Natural killer cell (primary cell): ENCODE data around the gene IL15. TPM values are rescaled to one million over a fixed set of nuclear protein-coding genes. Genes with fewer than 3 reads are reported as not detected.

Experiments
- ATAC-seq, 3 donors: fragments of 150-1000 bp in 2 of 3; fragments of 200-7000 bp in 1 of 3; cut with Tn5 transposase; 1 replicate in 1 of 3; 2 replicates in 2 of 3; pipeline ENCODE4 v1.10.0; 2021; ENCODE audit warnings: mild to moderate bottlenecking in 2 of 3, moderate library complexity in 2 of 3
- DNase-seq, 2 donors: peaks; one replicate each; pipeline versions ENCODE4 v3.0.0 to v3.0.0-alpha.2; 2013 to 2021; ENCODE audit warnings: mixed read lengths in 1 of 2
- H3K27ac ChIP-seq: one replicate; pipeline ENCODE4 v1.5.1; 2013; ENCODE audit warnings: mild to moderate bottlenecking, low read length
- H3K27me3 ChIP-seq: one replicate; pipeline ENCODE4 v1.6.1; 2013; ENCODE audit warnings: low read length; ENCODE audit not compliant: control insufficient read depth, insufficient read depth
- H3K36me3 ChIP-seq: one replicate; pipeline ENCODE4 v1.6.1; 2013; ENCODE audit warnings: low read length; ENCODE audit not compliant: control insufficient read depth, insufficient read depth
- H3K4me1 ChIP-seq: one replicate; pipeline ENCODE4 v1.6.1; 2013; ENCODE audit warnings: low read length; ENCODE audit not compliant: control insufficient read depth, insufficient read depth
- H3K4me3 ChIP-seq: one replicate; pipeline ENCODE4 v1.5.1; 2013; ENCODE audit warnings: low read length
- H3K9me3 ChIP-seq: one replicate; pipeline ENCODE4 v1.6.1; 2013; ENCODE audit warnings: low read length; ENCODE audit not compliant: control insufficient read depth, insufficient read depth
- H3K27ac Mint-ChIP-seq, 2 donors: one replicate each; pipeline ENCODE4 v1.8.0; 2022; ENCODE audit warnings: mild to moderate bottlenecking in 2 of 2, mixed read lengths in 2 of 2, moderate library complexity in 1 of 2
- H3K27me3 Mint-ChIP-seq, 2 donors: one replicate each; pipeline ENCODE4 v1.8.0; 2022; ENCODE audit warnings: low read depth in 2 of 2, mixed read lengths in 2 of 2
- H3K36me3 Mint-ChIP-seq: one replicate; pipeline ENCODE4 v1.8.0; 2022; ENCODE audit warnings: mixed read lengths
- H3K4me1 Mint-ChIP-seq, 2 donors: one replicate each; pipeline ENCODE4 v1.8.0; 2022; ENCODE audit warnings: mixed read lengths in 2 of 2
- H3K4me3 Mint-ChIP-seq: one replicate; pipeline ENCODE4 v1.8.0; 2022; ENCODE audit warnings: mild to moderate bottlenecking, moderate library complexity, mixed read lengths
- H3K9me3 Mint-ChIP-seq, 2 donors: one replicate each; pipeline ENCODE4 v1.8.0; 2022; ENCODE audit warnings: mixed read lengths in 2 of 2
- WGBS: methylation state at CpG from one replicate; pipeline ENCODE4 v1.1.7; 2013; ENCODE audit warnings: missing lambda C conversion rate; ENCODE audit not compliant: insufficient coverage; 5-methylcytosine and 5-hydroxymethylcytosine counted together
- intact Hi-C: fragments of 100-400 bp; cut with micrococcal nuclease; formaldehyde crosslinking; loops from one replicate; pipeline ENCODE4 v1.14.2; 2022
- total RNA-seq, 4 donors: library from RNA; stranded (reverse); fragments of 120-200 nt in 1 of 4; gene quantifications; one replicate each; pipeline versions ENCODE4 v1.2.3 to v1.2.4, GENCODE V29; 2013 to 2022
- TF ChIP-seq, protein P1 (sequence below): fragments of 200-600 bp; IDR thresholded peaks from one replicate; pipeline ENCODE4 v1.8.0; 2022; ENCODE audit warnings: antibody characterized with exemption

Gene IL15
- total RNA-seq, 3 donors from 2014 or later (not counting 1 experiment from before 2014, with no cell fraction given) = 6.0 to 8.1 (median 7.8) TPM

DNA sequence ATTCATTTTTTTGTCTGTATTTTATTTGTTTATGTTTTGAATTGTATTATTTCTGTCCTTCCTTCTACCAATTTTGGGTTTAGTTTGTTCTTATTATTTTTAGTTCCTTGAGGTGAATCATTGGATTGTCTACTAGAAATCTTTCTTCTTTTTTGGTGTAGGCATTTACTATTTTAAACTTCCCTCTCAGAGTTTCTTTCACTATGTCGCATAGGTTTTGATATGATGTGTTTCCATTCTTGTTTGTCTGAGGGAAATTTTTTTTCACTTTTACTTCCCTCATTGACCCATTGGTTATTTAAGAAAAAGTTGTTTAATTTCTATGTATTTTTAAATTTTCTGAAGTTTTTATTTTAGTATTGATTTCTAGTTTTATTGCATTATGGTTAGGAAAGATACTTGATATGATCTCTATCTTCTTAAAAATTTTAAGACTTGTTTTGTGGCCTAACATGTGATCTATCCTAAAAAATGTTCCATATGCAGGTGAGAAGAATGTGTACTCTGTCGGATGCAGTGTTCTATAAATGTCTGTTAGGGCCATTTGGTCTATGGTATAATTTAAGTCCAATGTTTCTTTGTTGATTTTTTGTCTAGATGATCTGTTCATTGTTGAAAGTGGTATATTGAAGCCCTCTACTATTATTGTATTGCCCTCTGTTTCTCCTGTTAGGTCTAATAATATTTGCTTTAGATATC, 68.8 kb downstream of the IL15 start:
- H3K36me3 Mint-ChIP-seq = no peaks in the 10 kb centered on the region
- TF ChIP-seq, protein P1, sequence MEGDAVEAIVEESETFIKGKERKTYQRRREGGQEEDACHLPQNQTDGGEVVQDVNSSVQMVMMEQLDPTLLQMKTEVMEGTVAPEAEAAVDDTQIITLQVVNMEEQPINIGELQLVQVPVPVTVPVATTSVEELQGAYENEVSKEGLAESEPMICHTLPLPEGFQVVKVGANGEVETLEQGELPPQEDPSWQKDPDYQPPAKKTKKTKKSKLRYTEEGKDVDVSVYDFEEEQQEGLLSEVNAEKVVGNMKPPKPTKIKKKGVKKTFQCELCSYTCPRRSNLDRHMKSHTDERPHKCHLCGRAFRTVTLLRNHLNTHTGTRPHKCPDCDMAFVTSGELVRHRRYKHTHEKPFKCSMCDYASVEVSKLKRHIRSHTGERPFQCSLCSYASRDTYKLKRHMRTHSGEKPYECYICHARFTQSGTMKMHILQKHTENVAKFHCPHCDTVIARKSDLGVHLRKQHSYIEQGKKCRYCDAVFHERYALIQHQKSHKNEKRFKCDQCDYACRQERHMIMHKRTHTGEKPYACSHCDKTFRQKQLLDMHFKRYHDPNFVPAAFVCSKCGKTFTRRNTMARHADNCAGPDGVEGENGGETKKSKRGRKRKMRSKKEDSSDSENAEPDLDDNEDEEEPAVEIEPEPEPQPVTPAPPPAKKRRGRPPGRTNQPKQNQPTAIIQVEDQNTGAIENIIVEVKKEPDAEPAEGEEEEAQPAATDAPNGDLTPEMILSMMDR = no peak
- no peaks in the 10 kb centered on the region for H3K27me3 Mint-ChIP-seq
- H3K27me3 ChIP-seq = no peaks in the 10 kb centered on the region
- ATAC-seq (no peak), DNase-seq (no peak)
- H3K9me3 Mint-ChIP-seq = peaks cover 0 to 2% of the 10 kb centered on the region in 2 donors
- H3K4me3 Mint-ChIP-seq = no peak overlapping the region
- H3K4me3 ChIP-seq = no peak overlapping the region
- H3K4me1 ChIP-seq = peaks cover 9% of the 10 kb centered on the region
- H3K27ac ChIP-seq = no peak overlapping the region
- WGBS = 92% methylated on average over 1 of the region's 2 CpGs
- intact Hi-C loops = no loop called here
- H3K9me3 ChIP-seq = peaks cover 5% of the 10 kb centered on the region
- no peaks in the 10 kb centered on the region for H3K36me3 ChIP-seq
- H3K4me1 Mint-ChIP-seq = peaks cover 39 to 58% of the 10 kb centered on the region in 2 donors
- H3K27ac Mint-ChIP-seq = no peak overlapping the region

DNA sequence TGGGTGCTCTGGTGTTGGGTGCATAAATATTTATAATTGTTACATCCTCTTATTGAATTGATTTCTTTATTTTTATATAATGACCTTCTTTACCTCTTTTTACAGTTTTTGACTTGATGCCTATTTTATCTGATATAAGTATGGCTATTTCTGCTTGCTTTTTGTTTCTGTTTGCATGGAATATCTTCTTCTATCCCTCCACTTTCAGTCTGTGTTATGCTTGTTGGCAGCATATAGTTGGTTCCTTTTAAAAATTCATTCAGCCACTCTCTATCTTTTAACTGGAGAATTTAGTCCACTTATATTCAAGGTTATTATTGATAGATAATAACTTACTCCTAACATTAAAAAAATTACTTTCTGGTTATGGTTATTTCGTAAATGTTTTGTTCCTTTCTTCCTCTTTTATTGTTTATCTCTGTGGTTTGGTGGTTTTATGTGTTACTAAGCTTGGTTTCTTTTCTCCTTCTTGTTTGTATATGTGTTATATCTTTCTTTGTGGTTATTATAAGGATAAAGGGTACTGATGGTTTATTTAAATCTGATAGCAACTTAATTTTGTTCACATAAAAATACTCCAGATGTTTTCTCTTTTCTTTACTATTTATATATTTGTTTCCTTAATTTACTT, 69.5 kb downstream of the IL15 start:
- H3K4me1 ChIP-seq = peaks cover 9% of the 10 kb centered on the region
- H3K36me3 ChIP-seq = no peaks in the 10 kb centered on the region
- peaks cover 0 to 2% of the 10 kb centered on the region in 2 donors for H3K9me3 Mint-ChIP-seq
- intact Hi-C loops = no loop called here
- H3K9me3 ChIP-seq = peaks cover 5% of the 10 kb centered on the region
- TF ChIP-seq, protein P1 = no peak
- H3K27ac Mint-ChIP-seq = peak overlapping the region in 1 of 2 donors; percentile 21
- no peaks in the 10 kb centered on the region for H3K27me3 Mint-ChIP-seq
- ATAC-seq (peak in 1 of 3 donors; percentile 60), DNase-seq (no peak)
- peak overlapping the region; percentile 18 for H3K4me3 Mint-ChIP-seq
- no CpG with 5 or more reads among the region's 1 CpG for WGBS
- peaks cover 39 to 58% of the 10 kb centered on the region in 2 donors for H3K4me1 Mint-ChIP-seq
- no peak overlapping the region for H3K4me3 ChIP-seq
- H3K27me3 ChIP-seq = no peaks in the 10 kb centered on the region
- no peak overlapping the region for H3K27ac ChIP-seq
- no peaks in the 10 kb centered on the region for H3K36me3 Mint-ChIP-seq

DNA sequence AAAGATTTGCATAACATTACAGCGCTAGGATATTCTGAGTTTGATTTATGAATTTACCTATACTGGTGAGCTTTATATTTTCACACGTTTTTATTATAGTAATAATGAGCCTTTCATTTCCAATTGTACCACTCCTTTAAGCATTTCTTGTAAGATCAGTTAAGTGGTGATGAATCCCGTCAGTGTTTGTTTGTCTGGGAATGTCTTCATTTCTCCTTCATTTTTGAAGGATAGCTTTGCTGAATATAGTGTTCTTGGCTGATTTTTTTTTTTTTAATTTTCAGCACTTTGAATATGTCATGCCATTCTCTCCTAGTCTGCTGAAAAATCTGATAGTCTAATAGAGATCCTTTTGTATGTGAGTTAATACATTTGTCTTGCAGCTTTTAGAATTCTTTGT, 70.1 kb downstream of the IL15 start:
- Histone ChIP-seq H3K4me1 (peaks cover 9% of the 10 kb centered on the region), H3K4me3 (no peak overlapping the region), H3K9me3 (peaks cover 5% of the 10 kb centered on the region), H3K27ac (no peak overlapping the region), H3K27me3 (no peaks in the 10 kb centered on the region), H3K36me3 (no peaks in the 10 kb centered on the region)
- Mint-ChIP-seq H3K9me3 (peaks cover 0 to 2% of the 10 kb centered on the region in 2 donors), H3K27me3 (no peaks in the 10 kb centered on the region), H3K27ac (peak overlapping the region in 1 of 2 donors; percentile 21), H3K36me3 (no peaks in the 10 kb centered on the region), H3K4me3 (peak overlapping the region; percentile 69), H3K4me1 (peaks cover 39 to 58% of the 10 kb centered on the region in 2 donors)
- intact Hi-C loops = no loop called here
- no CpG with 5 or more reads among the region's 3 CpGs for WGBS
- TF ChIP-seq, protein P1 = no peak
- ATAC-seq (no peak), DNase-seq (no peak)
